ENCODE measurements around the gene SKAP2. TPM values are rescaled to one million over a fixed set of nuclear protein-coding genes. Genes with fewer than 3 reads are reported as not detected.

Gene SKAP2
- polyA plus RNA-seq, 4 donors = 7.6 to 44.2 (median 14.4) TPM

DNA sequence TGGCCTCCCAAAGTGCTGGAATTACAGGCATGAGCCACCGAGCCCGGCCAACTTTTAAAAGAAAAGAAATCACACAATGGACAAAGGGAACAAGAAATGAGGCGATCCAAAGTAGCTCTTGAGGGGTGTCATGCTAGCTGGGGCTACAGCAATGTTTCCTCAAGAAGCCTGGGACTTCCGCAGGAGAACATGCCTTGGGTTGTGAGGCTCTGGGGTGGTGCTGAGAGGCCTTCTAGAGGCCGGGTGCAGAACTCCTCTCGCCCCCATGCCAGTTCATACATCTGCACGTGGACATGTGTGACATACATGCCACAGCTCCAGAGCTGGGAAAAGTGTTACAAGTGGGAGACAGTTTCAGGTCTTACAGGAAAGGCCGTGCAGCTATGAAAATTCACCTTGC is 238.2 kb downstream of the SKAP2 start:
- FAIRE-seq (no peak), DNase-seq (no peak)
- Histone ChIP-seq H3K36me3 (ENCODE audit: control insufficient read depth in 3 of 3, insufficient read depth in 2 of 3, low read depth in 1 of 3, low read length in 3 of 3) (no peaks in the 10 kb centered on the region), H3K27ac (ENCODE audit: low read depth in 1 of 3, low read length in 2 of 3) (no peak overlapping the region), H3K27me3 (ENCODE audit: control insufficient read depth in 3 of 3, insufficient read depth in 3 of 3, low read length in 3 of 3) (no peaks in the 10 kb centered on the region), H3K4me1 (ENCODE audit: control insufficient read depth in 3 of 3, insufficient read depth in 2 of 3, low read depth in 1 of 3, low read length in 2 of 3) (no peaks in the 10 kb centered on the region), H3K4me3 (ENCODE audit: low read depth in 1 of 3, low read length in 3 of 3) (no peak overlapping the region), H3K9me3 (ENCODE audit: control insufficient read depth in 2 of 2, insufficient read depth in 1 of 2, low read depth in 1 of 2, low read length in 1 of 2) (no peaks in the 10 kb centered on the region)
- WGBS, 3 donors = 89 to 94% (median 92%) methylated on average over 8 of the region's 8 CpGs

DNA sequence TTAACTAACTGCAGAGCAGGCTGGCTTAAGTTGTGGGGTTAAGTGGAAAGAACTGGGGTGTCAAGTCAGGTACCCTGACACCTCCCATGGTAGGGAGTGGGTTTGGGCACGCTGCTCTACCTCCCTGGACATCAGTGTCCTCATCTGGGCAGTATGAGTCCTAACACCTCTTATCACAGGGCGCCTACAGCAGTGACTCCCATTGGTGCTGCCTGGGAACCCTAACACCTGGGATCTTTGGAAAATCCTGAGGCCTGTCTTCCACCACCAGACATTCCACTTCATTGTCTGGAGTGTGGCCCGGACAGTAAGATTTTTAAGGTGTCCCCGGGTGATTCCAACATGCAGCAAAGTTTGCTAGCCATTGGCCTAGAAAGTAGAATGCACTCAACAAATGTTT is 239.1 kb downstream of the SKAP2 start:
- no peak for FAIRE-seq
- Histone ChIP-seq H3K9me3 (ENCODE audit: control insufficient read depth in 2 of 2, insufficient read depth in 1 of 2, low read depth in 1 of 2, low read length in 1 of 2) (no peaks in the 10 kb centered on the region), H3K27ac (ENCODE audit: low read depth in 1 of 3, low read length in 2 of 3) (no peak overlapping the region), H3K4me3 (ENCODE audit: low read depth in 1 of 3, low read length in 3 of 3) (no peak overlapping the region), H3K4me1 (ENCODE audit: control insufficient read depth in 3 of 3, insufficient read depth in 2 of 3, low read depth in 1 of 3, low read length in 2 of 3) (no peaks in the 10 kb centered on the region), H3K27me3 (ENCODE audit: control insufficient read depth in 3 of 3, insufficient read depth in 3 of 3, low read length in 3 of 3) (no peaks in the 10 kb centered on the region), H3K36me3 (ENCODE audit: control insufficient read depth in 3 of 3, insufficient read depth in 2 of 3, low read depth in 1 of 3, low read length in 3 of 3) (no peaks in the 10 kb centered on the region)
- WGBS, 3 donors = 82 to 91% (median 90%) methylated on average over 4 of the region's 4 CpGs
- no peak for DNase-seq

DNA sequence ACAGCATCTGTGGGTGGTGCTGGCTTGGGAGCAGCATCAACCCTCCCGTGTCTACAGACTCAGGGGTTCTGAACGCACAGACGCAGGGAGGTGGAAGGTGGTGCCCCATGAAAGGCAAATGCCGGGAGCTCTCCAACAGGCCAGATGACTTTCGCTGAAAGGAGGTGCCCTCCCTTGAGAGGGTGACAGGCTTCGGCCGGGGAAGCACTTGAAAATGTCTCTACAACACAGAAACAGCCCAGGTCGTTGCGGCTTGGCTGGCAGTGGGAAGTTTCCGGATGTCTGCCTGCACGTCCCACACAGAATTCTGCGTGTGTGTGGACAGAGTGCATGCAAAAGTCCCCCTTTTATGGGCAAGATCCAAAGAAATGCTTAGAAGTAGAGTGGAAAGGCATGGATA is 239.6 kb downstream of the SKAP2 start:
- Histone ChIP-seq H3K4me3 (ENCODE audit: low read depth in 1 of 3, low read length in 3 of 3) (no peak overlapping the region), H3K27ac (ENCODE audit: low read depth in 1 of 3, low read length in 2 of 3) (no peak overlapping the region), H3K36me3 (ENCODE audit: control insufficient read depth in 3 of 3, insufficient read depth in 2 of 3, low read depth in 1 of 3, low read length in 3 of 3) (no peaks in the 10 kb centered on the region), H3K27me3 (ENCODE audit: control insufficient read depth in 3 of 3, insufficient read depth in 3 of 3, low read length in 3 of 3) (no peaks in the 10 kb centered on the region), H3K4me1 (ENCODE audit: control insufficient read depth in 3 of 3, insufficient read depth in 2 of 3, low read depth in 1 of 3, low read length in 2 of 3) (no peaks in the 10 kb centered on the region), H3K9me3 (ENCODE audit: control insufficient read depth in 2 of 2, insufficient read depth in 1 of 2, low read depth in 1 of 2, low read length in 1 of 2) (no peaks in the 10 kb centered on the region)
- 78 to 86% (median 82%) methylated on average over 12 of the region's 12 CpGs for WGBS, 3 donors
- FAIRE-seq (no peak), DNase-seq (no peak)

DNA sequence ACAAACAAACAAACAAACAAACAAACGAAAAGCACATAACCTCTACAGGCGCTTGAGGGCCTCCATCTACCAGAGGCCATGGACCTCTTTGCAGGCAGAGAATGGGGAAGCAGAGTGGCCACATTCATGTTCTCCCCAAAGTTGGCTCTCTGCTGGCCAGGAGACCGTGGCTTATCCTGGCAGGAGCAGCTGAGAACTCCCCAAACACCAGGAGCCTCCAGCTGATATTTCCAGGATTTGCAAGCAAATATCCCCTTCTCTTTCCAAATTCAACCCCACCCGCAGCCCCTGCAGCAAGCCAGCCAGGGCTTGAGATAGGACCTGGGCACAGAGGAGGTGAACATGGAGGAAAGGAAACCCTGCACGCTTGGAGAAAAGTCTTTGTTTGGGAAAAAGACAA is 240.0 kb downstream of the SKAP2 start:
- 67 to 82% (median 80%) methylated on average over 5 of the region's 5 CpGs for WGBS, 3 donors
- no peaks in the 10 kb centered on the region for H3K36me3 ChIP-seq (ENCODE audit: control insufficient read depth in 3 of 3, insufficient read depth in 2 of 3, low read depth in 1 of 3, low read length in 3 of 3)
- FAIRE-seq (no peak), DNase-seq (no peak)
- H3K4me3 ChIP-seq (ENCODE audit: low read depth in 1 of 3, low read length in 3 of 3) = no peak overlapping the region
- H3K27ac ChIP-seq (ENCODE audit: low read depth in 1 of 3, low read length in 2 of 3) = no peak overlapping the region
- no peaks in the 10 kb centered on the region for H3K9me3 ChIP-seq (ENCODE audit: control insufficient read depth in 2 of 2, insufficient read depth in 1 of 2, low read depth in 1 of 2, low read length in 1 of 2)
- H3K4me1 ChIP-seq (ENCODE audit: control insufficient read depth in 3 of 3, insufficient read depth in 2 of 3, low read depth in 1 of 3, low read length in 2 of 3) = no peaks in the 10 kb centered on the region
- H3K27me3 ChIP-seq (ENCODE audit: control insufficient read depth in 3 of 3, insufficient read depth in 3 of 3, low read length in 3 of 3) = no peaks in the 10 kb centered on the region

GRCh38 chr7:26620352-26620751 is 244.0 kb downstream of the SKAP2 start:
- no peaks in the 10 kb centered on the region for H3K36me3 ChIP-seq (ENCODE audit: control insufficient read depth in 3 of 3, insufficient read depth in 2 of 3, low read depth in 1 of 3, low read length in 3 of 3)
- H3K4me1 ChIP-seq (ENCODE audit: control insufficient read depth in 3 of 3, insufficient read depth in 2 of 3, low read depth in 1 of 3, low read length in 2 of 3) = no peaks in the 10 kb centered on the region
- 71 to 77% (median 73%) methylated on average over 12 of the region's 12 CpGs for WGBS, 3 donors
- no peak overlapping the region for H3K4me3 ChIP-seq (ENCODE audit: low read depth in 1 of 3, low read length in 3 of 3)
- peaks cover 0 to 3% of the 10 kb centered on the region in 2 donors for H3K9me3 ChIP-seq (ENCODE audit: control insufficient read depth in 2 of 2, insufficient read depth in 1 of 2, low read depth in 1 of 2, low read length in 1 of 2)
- no peak for FAIRE-seq
- DNase-seq = no peak
- no peaks in the 10 kb centered on the region for H3K27me3 ChIP-seq (ENCODE audit: control insufficient read depth in 3 of 3, insufficient read depth in 3 of 3, low read length in 3 of 3)
- no peak overlapping the region for H3K27ac ChIP-seq (ENCODE audit: low read depth in 1 of 3, low read length in 2 of 3)

DNA sequence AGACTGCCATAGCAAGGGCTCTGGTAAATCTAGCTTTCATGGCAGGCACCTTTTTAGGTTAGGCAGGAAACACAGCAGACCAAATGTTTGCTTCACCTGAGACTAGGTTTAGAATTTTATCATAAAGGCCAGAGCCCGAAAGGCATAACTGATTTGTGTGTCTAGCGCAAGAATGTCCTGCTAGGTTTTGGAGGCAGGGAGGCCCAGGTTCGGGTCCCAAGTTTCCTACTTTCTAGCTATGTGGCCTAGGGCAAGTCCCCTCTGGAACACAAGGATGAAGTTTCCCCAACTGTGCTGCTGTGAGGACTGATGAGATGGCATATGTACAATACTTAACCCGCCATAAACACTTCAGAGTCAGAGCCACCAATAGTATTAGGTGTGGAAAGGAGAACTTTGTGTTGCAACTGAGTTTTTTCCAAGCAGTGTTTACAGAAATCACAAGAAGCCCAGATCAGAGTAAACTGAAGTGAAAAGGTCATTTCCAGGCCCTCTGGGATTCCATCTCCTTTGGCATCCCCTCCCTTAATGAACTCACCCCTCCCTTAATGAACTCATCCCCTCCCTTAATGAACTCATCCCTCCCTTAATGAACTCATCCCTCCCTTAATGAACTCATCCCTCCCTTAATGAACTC is 244.9 kb downstream of the SKAP2 start:
- H3K9me3 ChIP-seq (ENCODE audit: control insufficient read depth in 2 of 2, insufficient read depth in 1 of 2, low read depth in 1 of 2, low read length in 1 of 2) = peaks cover 0 to 3% of the 10 kb centered on the region in 2 donors
- no peaks in the 10 kb centered on the region for H3K36me3 ChIP-seq (ENCODE audit: control insufficient read depth in 3 of 3, insufficient read depth in 2 of 3, low read depth in 1 of 3, low read length in 3 of 3)
- no peaks in the 10 kb centered on the region for H3K27me3 ChIP-seq (ENCODE audit: control insufficient read depth in 3 of 3, insufficient read depth in 3 of 3, low read length in 3 of 3)
- no peak for FAIRE-seq
- no peaks in the 10 kb centered on the region for H3K4me1 ChIP-seq (ENCODE audit: control insufficient read depth in 3 of 3, insufficient read depth in 2 of 3, low read depth in 1 of 3, low read length in 2 of 3)
- no peak overlapping the region for H3K4me3 ChIP-seq (ENCODE audit: low read depth in 1 of 3, low read length in 3 of 3)
- H3K27ac ChIP-seq (ENCODE audit: low read depth in 1 of 3, low read length in 2 of 3) = no peak overlapping the region
- WGBS, 3 donors = 92 to 95% (median 93%) methylated on average over 4 of the region's 4 CpGs
- no peak for DNase-seq

DNA sequence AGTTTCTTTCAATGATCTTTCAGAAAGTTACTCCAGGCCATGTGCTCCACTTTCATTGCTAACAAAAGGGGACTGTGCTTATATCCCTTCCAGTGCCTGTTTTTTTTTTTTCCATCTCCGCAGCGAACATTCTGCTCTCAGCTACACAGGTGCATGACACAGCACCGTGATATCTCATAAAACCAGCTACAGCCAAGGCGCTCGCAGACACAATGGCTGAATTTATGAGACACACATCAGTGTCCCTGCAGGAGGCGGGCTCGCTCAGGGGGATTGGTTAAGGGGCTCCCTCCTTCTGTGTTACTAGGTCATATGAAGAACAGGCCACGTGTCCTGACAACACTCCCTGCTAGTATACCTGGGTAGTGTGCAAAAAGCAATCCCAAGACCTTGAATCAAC is 245.5 kb downstream of the SKAP2 start:
- Histone ChIP-seq H3K27ac (ENCODE audit: low read depth in 1 of 3, low read length in 2 of 3) (no peak overlapping the region), H3K27me3 (ENCODE audit: control insufficient read depth in 3 of 3, insufficient read depth in 3 of 3, low read length in 3 of 3) (no peaks in the 10 kb centered on the region), H3K4me3 (ENCODE audit: low read depth in 1 of 3, low read length in 3 of 3) (no peak overlapping the region), H3K4me1 (ENCODE audit: control insufficient read depth in 3 of 3, insufficient read depth in 2 of 3, low read depth in 1 of 3, low read length in 2 of 3) (no peaks in the 10 kb centered on the region), H3K36me3 (ENCODE audit: control insufficient read depth in 3 of 3, insufficient read depth in 2 of 3, low read depth in 1 of 3, low read length in 3 of 3) (no peaks in the 10 kb centered on the region), H3K9me3 (ENCODE audit: control insufficient read depth in 2 of 2, insufficient read depth in 1 of 2, low read depth in 1 of 2, low read length in 1 of 2) (peaks cover 0 to 3% of the 10 kb centered on the region in 2 donors)
- FAIRE-seq (no peak), DNase-seq (no peak)
- 80 to 94% (median 86%) methylated on average over 8 of the region's 8 CpGs for WGBS, 3 donors

DNA sequence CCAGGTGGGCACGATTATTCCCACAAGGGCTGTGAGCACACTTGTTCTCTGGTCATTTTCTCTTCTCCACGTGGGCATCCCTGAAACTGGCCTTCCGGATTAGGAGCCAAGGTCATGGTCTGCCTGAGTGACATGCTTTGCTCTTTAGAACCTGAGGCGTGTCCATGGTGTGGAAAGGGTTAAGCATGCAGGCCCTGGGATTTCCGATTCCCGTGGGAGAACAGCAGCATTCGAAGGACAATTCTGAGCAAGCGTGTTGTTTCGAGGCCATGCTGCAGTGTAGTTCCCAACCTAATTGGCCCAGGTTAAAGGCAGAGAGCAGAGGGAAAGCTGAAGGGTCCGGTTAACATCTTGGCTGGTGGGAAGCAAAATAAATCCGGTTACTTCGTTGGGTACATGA is 245.9 kb downstream of the SKAP2 start:
- DNase-seq = no peak
- Histone ChIP-seq H3K4me1 (ENCODE audit: control insufficient read depth in 3 of 3, insufficient read depth in 2 of 3, low read depth in 1 of 3, low read length in 2 of 3) (no peaks in the 10 kb centered on the region), H3K36me3 (ENCODE audit: control insufficient read depth in 3 of 3, insufficient read depth in 2 of 3, low read depth in 1 of 3, low read length in 3 of 3) (no peaks in the 10 kb centered on the region), H3K9me3 (ENCODE audit: control insufficient read depth in 2 of 2, insufficient read depth in 1 of 2, low read depth in 1 of 2, low read length in 1 of 2) (peaks cover 0 to 3% of the 10 kb centered on the region in 2 donors), H3K27me3 (ENCODE audit: control insufficient read depth in 3 of 3, insufficient read depth in 3 of 3, low read length in 3 of 3) (no peaks in the 10 kb centered on the region), H3K27ac (ENCODE audit: low read depth in 1 of 3, low read length in 2 of 3) (no peak overlapping the region), H3K4me3 (ENCODE audit: low read depth in 1 of 3, low read length in 3 of 3) (no peak overlapping the region)
- WGBS, 3 donors = 74 to 75% (median 75%) methylated on average over 12 of the region's 12 CpGs
- no peak for FAIRE-seq

Measured in small intestine (tissue), 7 donors.